HG02973 (cell line): ENCODE data around the gene FCHO1.
A peak's percentile ranks its signal among the peaks of the same experiment; 100 is the strongest.
"Not testable (repeated sequence)": the region's sequence is repeated elsewhere in the genome, so short reads cannot be mapped to it uniquely, and the experiment has no call there.

Experiments used
- ATAC-seq: cut with Tn5 transposase; IDR thresholded peaks from one replicate; pipeline ENCODE4 v1.9.1; 2021; ENCODE audit warnings: moderate library complexity; ENCODE audit not compliant: unreplicated experiment

FCHO1 gene

DNA sequence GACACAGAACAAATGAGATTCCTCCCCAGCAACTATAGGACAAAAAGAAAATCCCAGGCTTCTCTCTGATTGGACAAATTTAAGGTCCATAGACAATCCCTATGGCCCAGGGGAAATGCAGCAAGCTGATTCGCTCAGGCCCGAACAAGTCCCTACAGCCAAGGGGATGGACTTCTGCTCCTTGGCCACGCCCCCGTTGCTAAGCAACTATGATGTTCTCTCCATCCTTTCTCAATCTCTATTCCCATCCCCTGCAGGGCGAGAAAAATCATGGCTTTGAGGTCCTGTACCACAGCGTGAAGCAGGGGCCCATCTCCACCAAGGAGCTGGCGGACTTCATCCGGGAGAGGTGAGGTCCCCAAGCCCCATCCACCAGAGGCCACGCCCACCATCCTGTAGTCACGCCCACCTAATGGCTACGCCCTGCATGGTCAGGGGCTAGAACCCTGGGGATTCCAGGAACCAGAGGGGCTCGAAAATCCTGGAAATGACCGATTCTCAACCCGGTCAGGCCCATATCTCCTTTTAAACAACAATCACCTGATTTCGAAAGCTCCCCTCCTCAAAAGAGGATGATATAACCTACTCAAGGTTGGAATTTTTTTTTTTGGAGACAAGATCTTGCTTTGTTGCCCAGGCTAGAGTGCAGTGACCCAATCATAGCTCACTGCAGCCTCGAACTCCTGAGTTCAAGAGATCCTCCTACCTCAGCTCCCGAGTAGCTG, 11.4 kb downstream of the FCHO1 start:
- ATAC-seq = no peak

DNA sequence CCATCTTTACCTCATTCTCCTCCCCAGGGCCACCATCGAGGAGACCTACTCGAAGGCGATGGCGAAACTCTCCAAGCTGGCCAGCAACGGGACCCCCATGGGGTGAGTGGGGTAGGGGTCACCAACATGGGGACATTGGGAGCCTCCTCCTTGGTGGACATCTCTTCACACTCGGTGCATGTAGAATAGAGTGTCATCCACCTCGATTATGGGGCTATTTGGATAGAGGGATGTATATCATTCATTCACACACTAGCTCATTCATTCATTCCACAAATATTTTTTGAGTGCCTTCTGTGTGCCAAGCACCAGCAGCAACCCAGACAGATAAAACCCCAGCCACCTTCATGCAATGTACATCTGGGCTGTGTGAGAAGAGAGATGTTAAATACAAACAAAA, 13.1 kb downstream of the FCHO1 start:
- ATAC-seq = no peak

DNA sequence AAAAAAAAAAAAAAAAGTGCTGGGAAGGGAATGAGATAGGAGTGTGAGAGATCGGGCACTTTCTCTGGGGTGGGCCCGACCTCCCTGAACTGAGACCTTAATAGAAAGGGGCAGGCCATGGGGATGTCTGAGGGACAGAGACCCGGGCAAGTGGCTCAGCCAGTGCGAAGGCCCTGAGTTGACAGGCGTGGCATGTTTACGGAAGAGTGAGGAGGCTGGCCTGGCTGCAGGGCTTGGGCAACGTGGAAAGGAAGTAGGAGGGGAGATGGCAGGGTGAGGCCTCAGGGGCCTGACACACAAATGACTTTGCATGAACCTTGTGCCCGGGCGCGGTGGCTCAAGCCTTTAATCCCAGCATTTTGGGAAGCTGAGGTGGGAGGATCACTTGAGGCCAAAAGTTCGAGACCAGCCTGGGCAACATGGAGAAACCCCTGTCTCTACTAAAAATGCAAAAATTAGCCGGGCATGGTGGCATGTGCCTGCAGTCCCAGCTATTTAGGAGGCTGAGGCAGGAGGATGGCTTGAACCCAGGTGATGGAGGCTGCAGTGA, 13.9 kb downstream of the FCHO1 start:
- ATAC-seq = no peak

DNA sequence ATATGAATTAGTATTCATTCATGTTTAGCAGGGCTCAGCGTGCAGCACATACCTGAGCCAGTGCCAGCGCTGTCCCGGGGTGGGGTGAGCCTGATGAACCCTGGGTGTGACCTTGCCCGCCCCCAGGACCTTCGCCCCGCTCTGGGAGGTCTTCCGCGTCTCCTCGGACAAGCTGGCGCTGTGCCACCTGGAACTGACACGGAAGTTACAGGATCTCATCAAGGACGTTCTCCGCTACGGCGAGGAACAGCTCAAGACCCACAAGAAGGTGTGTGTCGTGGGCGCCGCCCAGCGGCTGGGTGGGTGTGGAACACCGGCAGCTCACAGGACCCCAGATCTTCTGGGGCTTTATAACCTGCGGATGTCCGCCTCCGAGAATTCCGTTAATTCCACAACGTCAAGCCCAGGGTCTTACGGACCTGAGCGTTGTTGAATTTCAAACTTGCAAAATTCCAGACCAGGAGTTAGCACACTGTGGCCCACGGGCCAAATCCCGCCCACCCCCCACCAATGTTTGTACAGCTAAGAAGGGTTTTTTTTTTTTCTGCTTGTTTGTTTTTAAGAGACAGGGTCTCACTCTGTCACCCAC, 15.4 kb downstream of the FCHO1 start:
- no peak for ATAC-seq

DNA sequence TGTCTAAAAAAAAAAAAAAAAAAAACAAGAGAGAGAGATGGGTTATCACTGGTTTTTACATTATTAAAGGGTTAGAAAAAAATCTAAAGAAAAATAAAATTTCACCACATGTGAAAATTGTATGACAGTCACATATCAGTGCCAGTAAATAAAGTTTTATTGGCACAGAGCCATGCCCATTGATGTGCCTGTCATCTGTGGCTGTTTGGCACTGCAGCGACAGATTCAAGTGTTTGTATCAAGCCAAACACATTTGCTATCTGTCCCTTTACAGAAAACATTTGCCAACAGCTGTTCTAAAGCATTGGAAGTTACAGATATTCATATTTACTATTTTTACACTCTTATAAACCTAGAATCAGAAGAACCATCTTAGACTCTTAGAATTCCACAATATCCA, 16.3 kb downstream of the FCHO1 start:
- ATAC-seq = no peak

DNA sequence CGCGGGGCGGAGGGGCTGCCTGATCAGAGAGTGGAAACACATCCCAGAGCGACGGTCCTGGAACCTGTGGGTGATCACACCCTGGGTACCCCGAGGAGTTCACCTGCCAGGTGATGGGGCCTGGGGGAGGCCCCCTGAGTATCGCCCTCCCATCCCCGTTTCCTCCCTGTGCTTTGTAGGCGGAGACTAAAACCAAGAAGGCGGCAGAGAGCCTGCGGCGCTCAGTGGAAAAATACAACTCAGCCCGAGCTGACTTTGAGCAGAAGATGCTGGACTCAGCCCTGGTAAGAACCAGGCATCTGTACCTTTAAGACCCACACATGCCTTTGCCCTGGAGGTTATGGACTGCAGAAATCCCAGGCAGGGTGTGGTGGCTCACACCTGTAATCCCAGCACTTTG, 19.3 kb downstream of the FCHO1 start:
- ATAC-seq = no peak

DNA sequence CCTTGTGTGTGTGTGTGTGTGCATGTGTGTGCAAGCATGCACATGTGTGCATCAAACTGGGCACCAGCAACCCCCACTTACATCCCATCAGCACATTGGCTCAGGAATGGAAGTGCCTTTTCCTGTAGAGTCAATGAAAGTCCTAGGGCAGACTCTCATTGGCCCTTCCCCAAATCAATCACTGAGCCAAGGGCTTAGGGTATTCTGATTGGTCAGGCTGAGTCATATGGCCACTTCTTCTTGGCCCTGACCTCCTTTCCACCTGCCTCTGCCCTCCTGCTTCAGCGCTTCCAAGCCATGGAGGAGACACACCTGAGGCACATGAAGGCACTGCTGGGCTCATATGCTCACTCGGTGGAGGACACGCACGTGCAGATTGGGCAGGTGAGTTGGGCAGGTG, 20.9 kb downstream of the FCHO1 start:
- ATAC-seq = no peak

DNA sequence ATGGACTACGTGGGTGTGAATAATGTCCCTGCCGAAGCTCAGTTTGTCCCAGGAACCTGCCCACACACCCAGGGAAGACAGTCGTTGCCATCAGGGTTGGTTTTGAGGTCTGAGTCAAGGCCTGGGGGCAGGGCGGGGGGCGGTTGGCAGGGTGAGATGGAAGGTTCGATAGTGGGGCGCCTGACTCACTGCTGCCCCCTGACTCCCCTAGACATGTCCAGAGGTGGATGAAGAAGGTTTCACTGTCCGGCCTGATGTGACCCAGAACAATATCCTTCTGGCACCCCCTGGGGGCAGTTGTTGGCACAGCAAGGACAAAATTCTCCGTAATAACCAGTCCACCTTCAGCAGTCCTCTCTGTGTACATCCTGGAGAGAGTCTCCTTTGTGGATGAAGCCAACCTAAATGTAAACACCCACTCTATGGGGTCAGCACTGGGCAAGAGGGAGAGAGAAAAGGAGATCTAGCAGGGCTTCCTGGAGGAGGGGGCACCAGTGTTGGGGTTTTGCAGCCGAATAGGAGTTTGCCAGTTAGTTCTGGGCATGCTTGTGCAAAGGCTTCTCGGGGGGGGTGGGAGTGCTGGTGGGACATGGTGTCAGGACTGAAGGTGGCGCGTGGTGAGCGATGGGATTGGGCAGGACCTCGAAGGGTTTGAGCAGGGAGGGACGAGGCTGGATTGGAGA, 24.1 kb downstream of the FCHO1 start:
- no peak for ATAC-seq

DNA sequence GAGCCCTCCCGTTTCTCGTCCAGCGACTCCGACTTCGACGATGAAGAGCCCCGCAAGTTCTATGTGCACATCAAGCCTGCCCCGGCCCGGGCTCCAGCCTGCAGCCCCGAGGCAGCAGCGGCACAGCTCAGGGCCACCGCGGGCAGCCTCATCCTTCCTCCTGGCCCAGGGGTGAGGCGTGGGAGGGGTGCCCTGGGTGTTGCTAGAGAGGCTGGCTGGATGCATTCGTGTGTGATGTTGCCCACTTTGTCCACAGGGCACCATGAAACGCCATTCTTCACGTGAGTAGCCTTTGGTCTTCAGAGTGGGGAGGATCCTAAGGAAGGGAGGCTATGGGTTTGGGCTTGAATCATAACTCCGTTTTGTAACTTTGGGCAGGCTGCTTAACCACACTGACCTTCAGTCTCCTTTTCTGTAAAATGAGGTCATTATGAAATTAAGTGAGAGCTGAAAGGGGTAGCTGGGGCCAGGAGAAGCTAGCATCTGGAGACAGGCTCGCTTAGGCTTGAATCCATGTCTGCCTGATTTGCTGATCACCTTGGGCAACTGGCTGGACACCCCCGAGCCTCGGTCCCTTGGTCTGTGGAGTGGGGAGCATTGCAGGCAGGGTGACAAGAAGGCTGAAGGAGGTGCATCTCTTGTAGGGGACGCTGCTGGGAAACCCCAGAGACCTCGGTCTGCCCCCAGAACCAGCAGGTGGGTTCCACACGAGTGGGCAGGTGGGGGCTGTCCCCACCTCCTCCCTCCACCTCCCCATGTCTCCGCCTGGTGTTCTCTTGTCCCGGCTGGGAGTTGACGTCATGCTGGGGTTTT, 24.9 kb downstream of the FCHO1 start:
- peak; percentile 53 for ATAC-seq

DNA sequence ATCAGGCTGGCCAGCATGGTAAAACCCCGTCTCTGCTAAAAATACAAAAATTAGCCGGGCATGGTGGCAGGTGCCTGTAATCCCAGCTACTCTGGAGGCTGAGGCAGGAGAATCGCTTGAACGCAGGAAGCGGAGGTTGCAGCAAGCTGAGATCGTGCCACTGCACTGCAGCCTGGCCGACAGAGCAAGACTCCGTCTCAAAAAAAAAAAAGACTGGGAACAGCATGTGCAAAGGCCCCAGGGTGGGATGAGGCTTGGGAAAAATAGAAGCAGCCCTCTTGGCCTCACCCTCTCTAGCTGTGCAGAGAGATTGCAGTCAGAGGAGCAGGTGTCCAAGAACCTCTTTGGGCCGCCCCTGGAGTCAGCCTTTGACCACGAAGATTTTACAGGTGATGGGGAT, 26.6 kb downstream of the FCHO1 start:
- not testable (repeated sequence) for ATAC-seq

DNA sequence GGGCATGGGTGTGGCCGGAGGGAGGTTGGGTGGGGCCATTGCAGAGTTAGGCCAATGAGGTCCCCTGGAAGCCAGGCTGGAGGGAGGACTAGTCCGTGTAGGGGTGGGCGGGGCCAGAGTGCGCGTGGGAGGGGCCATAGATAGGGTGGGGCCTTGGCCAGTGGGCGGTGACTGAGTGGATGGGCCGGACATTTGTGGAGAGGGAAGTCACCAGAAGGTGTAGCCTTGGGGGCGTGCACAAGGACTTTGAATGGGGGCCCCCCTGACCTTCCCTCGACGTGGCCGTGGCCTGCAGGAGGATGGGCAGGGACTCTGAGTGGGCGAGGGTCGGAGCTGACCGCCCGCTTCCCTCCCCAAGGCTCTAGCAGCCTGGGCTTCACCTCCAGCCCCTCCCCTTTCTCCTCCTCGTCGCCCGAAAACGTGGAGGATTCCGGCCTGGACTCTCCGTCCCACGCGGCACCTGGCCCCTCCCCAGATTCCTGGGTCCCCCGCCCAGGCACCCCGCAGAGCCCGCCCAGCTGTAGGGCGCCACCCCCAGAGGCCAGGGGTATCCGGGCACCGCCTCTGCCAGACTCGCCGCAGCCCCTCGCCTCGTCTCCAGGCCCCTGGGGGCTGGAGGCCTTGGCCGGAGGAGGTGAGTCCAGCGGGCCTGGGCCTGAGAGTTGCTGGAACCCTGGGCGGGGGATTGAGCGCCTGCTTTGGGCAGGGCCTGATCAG, 27.1 kb downstream of the FCHO1 start:
- ATAC-seq = no peak

DNA sequence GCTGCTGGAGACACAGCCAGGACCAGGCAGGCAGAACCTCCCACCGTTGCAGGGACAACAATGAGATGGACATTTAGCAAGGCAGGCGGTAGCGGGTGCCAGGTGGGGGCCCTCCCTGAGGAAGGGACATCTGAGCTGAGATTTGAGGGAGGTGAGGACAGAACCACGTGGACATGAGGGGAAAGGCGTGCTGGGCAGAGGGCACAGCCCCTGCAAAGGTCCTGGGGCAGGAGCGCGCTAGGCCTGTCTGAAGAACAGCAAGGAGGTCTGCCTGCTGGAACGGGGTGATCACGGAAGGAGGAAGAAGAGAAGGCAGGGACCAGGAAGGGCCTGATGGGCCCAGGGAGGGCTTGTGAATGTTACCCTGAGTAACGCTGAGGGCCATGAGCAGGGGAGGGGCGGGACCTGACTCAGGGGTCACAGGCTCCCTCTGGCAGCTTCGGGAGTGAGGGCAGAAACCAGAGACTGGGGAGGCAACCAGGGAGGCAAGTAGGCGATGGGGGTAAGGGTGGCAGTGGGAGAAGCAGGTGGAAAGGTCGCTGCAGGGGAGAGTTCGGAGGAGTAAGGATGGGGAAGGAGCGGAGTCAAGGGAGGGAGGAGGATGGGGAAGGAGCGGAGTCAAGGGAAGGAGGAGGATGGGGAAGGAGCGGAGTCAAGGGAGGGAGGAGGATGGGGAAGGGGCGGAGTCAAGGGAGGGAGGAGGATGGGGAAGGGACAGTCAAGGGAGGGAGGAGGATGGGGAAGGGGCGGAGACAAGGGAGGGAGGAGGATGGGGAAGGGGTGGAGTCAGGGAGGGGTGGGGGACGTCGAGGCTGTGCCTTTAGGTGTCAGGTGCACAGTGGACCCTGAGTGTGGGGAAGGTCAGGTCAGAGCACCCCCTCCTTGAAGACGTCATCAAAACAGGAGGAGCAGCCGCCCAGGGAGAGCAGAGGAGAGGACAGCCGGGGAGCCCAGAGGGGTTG, 28.0 kb downstream of the FCHO1 start:
- ATAC-seq = no peak

DNA sequence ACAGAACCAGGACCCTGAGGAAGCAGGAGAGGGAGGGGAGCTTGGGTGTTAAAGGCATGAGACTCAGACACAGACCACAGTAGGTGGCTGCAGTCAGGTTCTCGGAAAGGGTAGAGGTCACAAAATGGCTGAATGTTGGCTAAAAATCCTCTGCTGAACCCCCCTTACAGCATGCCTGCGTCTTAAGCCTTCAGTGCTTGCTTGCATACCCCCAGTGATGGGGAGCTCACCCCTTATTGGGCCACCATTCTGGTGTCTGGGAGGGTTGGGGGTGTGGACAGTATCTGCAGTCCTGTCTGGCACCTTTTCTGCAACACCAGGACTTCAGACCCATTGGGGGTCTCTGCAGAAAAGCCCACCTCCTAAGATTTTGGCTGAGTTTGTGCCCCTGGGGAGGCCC, 29.5 kb downstream of the FCHO1 start:
- ATAC-seq = no peak

DNA sequence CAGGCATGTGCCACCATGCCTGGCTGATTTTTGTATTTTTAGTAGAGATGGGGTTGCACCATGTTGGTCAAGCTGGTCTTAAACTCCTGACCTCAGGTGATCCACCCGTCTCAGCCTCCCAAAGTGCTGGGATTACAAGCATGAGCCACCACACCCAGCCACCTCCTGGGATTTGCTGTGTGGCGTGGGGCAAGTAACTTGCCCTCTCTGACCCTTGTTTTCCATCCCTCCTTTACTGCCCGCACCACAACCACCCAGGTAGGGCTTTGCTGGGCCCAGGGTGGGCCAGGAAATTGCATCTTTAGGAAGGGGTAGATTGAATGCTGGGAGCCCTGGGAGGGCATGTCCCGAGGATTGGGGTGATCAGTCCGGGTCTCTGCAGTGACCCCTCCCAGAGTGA, 32.4 kb downstream of the FCHO1 start:
- not testable (repeated sequence) for ATAC-seq

DNA sequence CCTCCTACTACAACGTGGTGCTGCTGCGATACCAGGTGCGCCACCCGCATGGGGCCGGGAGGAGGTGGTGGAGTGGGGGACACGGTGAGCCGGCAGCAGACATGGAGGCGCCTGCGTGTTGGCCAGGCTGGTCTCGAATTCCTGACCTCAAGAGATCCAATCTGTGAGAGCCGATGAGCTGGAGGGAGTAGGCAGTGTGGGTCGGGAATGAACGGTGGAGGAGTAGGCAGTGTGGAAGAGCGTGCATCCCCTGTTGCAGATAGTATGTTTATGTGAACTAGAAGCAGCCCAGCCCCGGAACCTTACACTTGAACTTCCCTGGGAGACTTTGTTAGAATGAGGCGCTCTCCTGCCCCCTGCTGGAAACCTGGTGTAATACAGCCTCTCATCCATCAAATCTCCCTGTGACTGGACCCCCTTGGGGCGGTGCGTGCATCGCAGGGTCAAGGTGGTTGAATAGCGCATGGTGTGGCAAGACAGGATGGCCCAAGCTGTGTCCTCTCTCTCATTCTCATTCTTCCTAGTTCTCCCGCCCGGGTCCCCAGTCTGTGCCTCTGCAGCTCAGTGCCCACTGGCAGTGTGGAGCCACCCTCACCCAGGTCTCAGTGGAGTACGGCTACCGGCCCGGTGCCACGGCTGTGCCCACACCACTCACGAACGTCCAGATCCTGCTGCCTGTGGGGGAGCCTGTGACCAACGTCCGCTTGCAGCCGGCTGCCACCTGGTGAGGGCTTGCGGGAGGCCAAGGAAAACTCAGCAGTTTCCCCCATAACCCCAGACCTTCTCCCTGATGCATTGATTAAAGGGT, 33.1 kb downstream of the FCHO1 start:
- ATAC-seq = no peak

DNA sequence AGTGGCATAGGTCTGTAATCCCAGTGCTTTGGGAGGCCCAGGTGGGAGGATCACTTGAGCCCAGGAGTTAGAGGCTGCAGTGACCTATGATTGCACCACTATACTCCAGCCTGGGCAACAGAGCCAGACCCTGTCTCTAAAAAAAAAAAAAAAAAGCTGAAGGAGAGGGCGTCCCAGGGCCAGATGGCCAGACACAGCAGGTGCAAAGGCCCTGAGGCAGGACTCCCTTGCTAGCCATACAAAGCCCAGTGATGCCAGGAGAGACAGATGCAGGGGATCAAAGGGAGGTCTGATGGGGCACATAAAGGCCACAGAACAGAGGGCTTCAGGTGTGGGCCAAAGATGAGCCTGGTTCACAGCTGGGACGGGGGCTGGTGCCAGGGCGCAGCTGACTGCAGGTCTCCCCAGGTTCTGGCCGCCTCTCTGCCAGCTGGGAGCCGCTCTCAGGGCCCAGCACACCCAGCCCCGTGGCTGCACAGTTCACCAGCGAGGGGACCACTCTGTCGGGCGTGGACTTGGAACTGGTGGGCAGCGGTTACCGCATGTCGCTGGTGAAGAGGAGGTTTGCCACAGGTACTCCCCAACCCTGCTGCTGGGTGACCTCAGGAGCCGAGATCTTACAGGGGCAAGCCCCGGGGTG, 36.1 kb downstream of the FCHO1 start:
- no peak for ATAC-seq

DNA sequence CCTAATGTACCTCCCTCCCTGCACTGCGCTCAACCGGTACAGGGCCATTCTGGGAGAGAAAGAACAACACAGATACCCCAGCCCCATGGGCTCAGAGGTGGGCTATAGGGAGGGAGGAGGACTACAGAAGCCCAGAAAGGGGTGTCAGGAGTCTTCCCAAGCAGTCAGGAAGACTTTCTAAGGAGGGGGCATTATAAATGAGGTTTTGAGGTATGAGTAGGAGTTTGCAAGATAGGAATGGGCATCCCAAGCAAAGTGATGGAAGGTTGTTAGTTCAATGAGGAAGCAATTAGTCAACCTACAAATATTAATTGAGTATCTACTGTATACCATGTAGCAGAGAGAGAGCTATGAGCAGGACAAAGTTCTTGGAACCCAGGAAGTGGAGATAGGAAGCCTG, 37.4 kb downstream of the FCHO1 start:
- ATAC-seq = no peak
